ENCODE data around the gene SELL.
"Not testable (repeated sequence)": the region's sequence is repeated elsewhere in the genome, so short reads cannot be mapped to it uniquely, and the experiment has no call there.

- not testable (repeated sequence) for TF ChIP-seq POLR2AphosphoS5 (IDR thresholded peaks at IDR 0.05; ENCODE audit: low read depth, low read length); ZNF274 (IDR thresholded peaks at IDR 0.05; ENCODE audit: borderline replicate concordance, extremely low read depth, low read length); EZH2 (IDR thresholded peaks at IDR 0.05; ENCODE audit: low read depth, low read length, severe bottlenecking); POLR2A (IDR thresholded peaks at IDR 0.05; ENCODE audit: control extremely low read depth in 1 of 2, low read depth in 2 of 2, low read length in 2 of 2); CTCF (IDR thresholded peaks at IDR 0.05; ENCODE audit: control extremely low read depth in 1 of 3, insufficient read depth in 1 of 3, low read depth in 1 of 3, low read length in 3 of 3)
These were observed 28.3 kb downstream of the SELL start for GRCh38 chr1:169683168-169683567.

Data from H1 (cell line).